Measurements from ENCODE around the gene HSD17B11.

DNA sequence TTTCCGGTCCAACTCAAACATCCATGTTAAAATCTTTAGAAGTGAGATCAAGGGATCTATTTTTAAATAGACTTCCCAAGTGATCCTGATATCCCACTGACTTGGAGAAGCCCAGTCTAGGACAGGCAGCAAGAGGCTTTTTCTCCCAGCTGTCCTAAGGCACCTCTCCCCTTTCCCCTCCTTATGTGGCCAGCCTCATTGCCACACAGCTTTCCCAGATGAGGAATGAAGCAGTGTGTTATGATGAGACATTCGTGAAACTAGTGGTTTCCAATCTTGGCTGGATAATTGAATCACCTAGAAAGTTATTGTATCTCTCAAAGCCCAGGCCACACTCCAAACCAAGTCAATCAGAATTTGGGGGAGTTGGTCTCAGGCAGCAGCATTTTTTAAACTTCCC is 51.5 kb downstream of the HSD17B11 start:
- TF ChIP-seq CTCF (conservative IDR thresholded peaks at IDR 0.05 in 1 of 2, IDR thresholded peaks at IDR 0.05 in 1 of 2; ENCODE audit: low read depth in 1 of 2, low read length in 2 of 2) (no peak), EZH2 (IDR thresholded peaks at IDR 0.05; ENCODE audit: low read length, missing control alignments) (no peak)

All from fibroblast of lung (primary cell).